HG02623 (cell line): ENCODE measurements around the gene R3HDM4.
"Not testable (repeated sequence)": the region's sequence is repeated elsewhere in the genome, so short reads cannot be mapped to it uniquely, and the experiment has no call there.

Experiments used
- ATAC-seq: cut with Tn5 transposase; IDR thresholded peaks from one replicate; pipeline ENCODE4 v1.9.1; 2021; ENCODE audit warnings: moderate library complexity; ENCODE audit not compliant: unreplicated experiment

The R3HDM4 gene

GRCh38 chr19:913080-913748 lies at the start of gene R3HDM4:
R3HDM4 (minus strand) TSS chr19:913219; CDS start chr19:913157, 62 bp downstream.
- ATAC-seq, result peak; percentile 44

GRCh38 chr19:961866-962620 lies 49.0 kb upstream of the R3HDM4 start:
- ATAC-seq, result no peak

- ATAC-seq, result no peak
These were observed 47.6 kb upstream of the R3HDM4 start for GRCh38 chr19:960601-960938.

- ATAC-seq, result no peak
These were observed 47.0 kb upstream of the R3HDM4 start for GRCh38 chr19:960020-960419.

GRCh38 chr19:958967-959855 lies 46.2 kb upstream of the R3HDM4 start:
- no peak for ATAC-seq

GRCh38 chr19:957578-957977 lies 44.6 kb upstream of the R3HDM4 start:
- not testable (repeated sequence) for ATAC-seq

GRCh38 chr19:956766-957440 lies 43.9 kb upstream of the R3HDM4 start:
- ATAC-seq, result no peak

GRCh38 chr19:955803-956765 lies 43.1 kb upstream of the R3HDM4 start:
- ATAC-seq, result no peak

- no peak for ATAC-seq
These were observed 41.9 kb upstream of the R3HDM4 start for GRCh38 chr19:954672-955494.

- ATAC-seq, result no peak
These were observed 41.3 kb upstream of the R3HDM4 start for GRCh38 chr19:954272-954671.

GRCh38 chr19:953445-954271 lies 40.6 kb upstream of the R3HDM4 start:
- ATAC-seq, result no peak

- ATAC-seq, result no peak
These were observed 39.8 kb upstream of the R3HDM4 start for GRCh38 chr19:952680-953444.

- ATAC-seq, result no peak
These were observed 39.1 kb upstream of the R3HDM4 start for GRCh38 chr19:952049-952679.

GRCh38 chr19:950352-951066 lies 37.5 kb upstream of the R3HDM4 start:
- ATAC-seq, result no peak

GRCh38 chr19:948842-949496 lies 36.0 kb upstream of the R3HDM4 start:
- no peak for ATAC-seq
